Glutamatergic neuron (in vitro differentiated cells): Measurements from ENCODE around the gene BCAT1. TPM values are rescaled to one million over a fixed set of nuclear protein-coding genes. Genes with fewer than 3 reads are reported as not detected.

Experiments
- DNase-seq: peaks from one replicate; pipeline ENCODE4 v3.0.0; 2022
- H3K27ac Mint-ChIP-seq: one replicate; pipeline ENCODE4 v1.8.0; 2020; ENCODE audit warnings: mild to moderate bottlenecking, mixed read lengths, inconsistent platforms; ENCODE audit not compliant: unreplicated experiment
- H3K27me3 Mint-ChIP-seq: one replicate; pipeline ENCODE4 v1.8.0; 2020; ENCODE audit warnings: mild to moderate bottlenecking, moderate library complexity, mixed read lengths, inconsistent platforms; ENCODE audit not compliant: unreplicated experiment
- H3K36me3 Mint-ChIP-seq: one replicate; pipeline ENCODE4 v1.8.0; 2020; ENCODE audit warnings: mild to moderate bottlenecking, mixed read lengths, inconsistent platforms; ENCODE audit not compliant: unreplicated experiment
- H3K4me1 Mint-ChIP-seq: one replicate; pipeline ENCODE4 v1.8.0; 2020; ENCODE audit warnings: mild to moderate bottlenecking, low read depth, mixed read lengths, inconsistent platforms; ENCODE audit not compliant: unreplicated experiment
- H3K4me3 Mint-ChIP-seq: one replicate; pipeline ENCODE4 v1.8.0; 2020; ENCODE audit warnings: mild to moderate bottlenecking, mixed read lengths, inconsistent platforms; ENCODE audit not compliant: unreplicated experiment
- H3K9me3 Mint-ChIP-seq: one replicate; pipeline ENCODE4 v1.8.0; 2020; ENCODE audit warnings: mild to moderate bottlenecking, moderate library complexity, mixed read lengths, inconsistent platforms; ENCODE audit not compliant: unreplicated experiment
- total RNA-seq: library from RNA; stranded (reverse); fragmentation: NEBNext Ultra II Directional; extraction: Animal tissue kit (Norgen Biotek cat#: 25700); gene quantifications from one replicate; pipeline ENCODE4 v1.2.1, GENCODE V29; 2021; ENCODE audit not compliant: unreplicated experiment
- TF ChIP-seq, protein P1 (sequence below): fragments of 200-600 bp; sonication (generic); IDR thresholded peaks from one replicate; pipeline ENCODE4 v1.5.0; 2021; ENCODE audit not compliant: partially characterized antibody, unreplicated experiment

BCAT1 gene
- total RNA-seq, 1 donor from 2014 or later, result 401 TPM

DNA sequence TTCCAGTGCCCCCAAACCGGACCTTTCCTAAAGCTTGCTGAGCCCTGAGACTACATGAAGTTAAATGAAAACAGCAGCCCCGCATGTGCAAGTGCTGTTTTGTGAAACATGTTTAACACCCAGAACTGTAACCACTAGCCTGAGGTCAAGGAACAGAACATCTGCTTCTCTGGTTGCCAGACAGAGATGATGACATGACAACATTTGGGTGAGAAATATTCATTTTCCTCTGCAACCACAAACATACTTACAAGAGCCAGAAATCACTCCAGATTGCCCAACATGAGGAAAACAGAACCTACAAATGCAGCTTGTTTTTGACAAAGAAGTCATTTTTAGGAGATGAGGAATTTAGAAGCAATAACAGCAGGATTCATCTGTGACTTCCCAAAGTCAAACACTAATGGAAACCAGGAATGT lies 110.4 kb downstream of the BCAT1 start:
- H3K4me3 Mint-ChIP-seq, result no peak overlapping the region

DNA sequence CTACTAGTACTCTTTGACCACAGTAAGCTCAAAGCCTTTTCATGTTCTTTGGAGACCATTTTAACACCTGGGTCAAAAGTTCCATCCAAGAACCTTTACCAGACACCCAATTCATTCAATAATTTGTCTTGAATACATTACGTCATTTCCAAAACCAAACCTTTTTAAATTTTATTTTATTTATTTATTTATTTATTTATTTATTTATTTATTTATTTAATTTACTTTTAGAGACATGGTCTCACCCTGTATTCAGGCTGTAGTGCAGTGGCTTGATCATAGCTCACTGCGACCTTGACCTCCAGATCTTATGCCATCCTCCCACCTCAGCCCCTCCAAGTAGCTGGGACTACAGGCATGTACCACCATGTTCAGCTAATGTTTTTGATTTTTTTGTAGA lies 113.5 kb downstream of the BCAT1 start:
- Mint-ChIP-seq H3K9me3 (peaks cover 1% of the 10 kb centered on the region), H3K27me3 (peaks cover 3% of the 10 kb centered on the region), H3K27ac (no peak overlapping the region), H3K4me1 (peaks cover 6% of the 10 kb centered on the region), H3K4me3 (no peak overlapping the region), H3K36me3 (no peaks in the 10 kb centered on the region)
- TF ChIP-seq, protein P1, sequence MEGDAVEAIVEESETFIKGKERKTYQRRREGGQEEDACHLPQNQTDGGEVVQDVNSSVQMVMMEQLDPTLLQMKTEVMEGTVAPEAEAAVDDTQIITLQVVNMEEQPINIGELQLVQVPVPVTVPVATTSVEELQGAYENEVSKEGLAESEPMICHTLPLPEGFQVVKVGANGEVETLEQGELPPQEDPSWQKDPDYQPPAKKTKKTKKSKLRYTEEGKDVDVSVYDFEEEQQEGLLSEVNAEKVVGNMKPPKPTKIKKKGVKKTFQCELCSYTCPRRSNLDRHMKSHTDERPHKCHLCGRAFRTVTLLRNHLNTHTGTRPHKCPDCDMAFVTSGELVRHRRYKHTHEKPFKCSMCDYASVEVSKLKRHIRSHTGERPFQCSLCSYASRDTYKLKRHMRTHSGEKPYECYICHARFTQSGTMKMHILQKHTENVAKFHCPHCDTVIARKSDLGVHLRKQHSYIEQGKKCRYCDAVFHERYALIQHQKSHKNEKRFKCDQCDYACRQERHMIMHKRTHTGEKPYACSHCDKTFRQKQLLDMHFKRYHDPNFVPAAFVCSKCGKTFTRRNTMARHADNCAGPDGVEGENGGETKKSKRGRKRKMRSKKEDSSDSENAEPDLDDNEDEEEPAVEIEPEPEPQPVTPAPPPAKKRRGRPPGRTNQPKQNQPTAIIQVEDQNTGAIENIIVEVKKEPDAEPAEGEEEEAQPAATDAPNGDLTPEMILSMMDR, result no peak
- DNase-seq, result no peak

More for the DNA sequence above, 110.4 kb downstream of the BCAT1 start:
- Mint-ChIP-seq H3K36me3 (no peaks in the 10 kb centered on the region), H3K27me3 (peaks cover 5% of the 10 kb centered on the region), H3K4me1 (peaks cover 6% of the 10 kb centered on the region), H3K9me3 (peaks cover 1% of the 10 kb centered on the region), H3K27ac (peak overlapping the region; percentile 40)
- DNase-seq, result no peak
- TF ChIP-seq, protein P1, result no peak

DNA sequence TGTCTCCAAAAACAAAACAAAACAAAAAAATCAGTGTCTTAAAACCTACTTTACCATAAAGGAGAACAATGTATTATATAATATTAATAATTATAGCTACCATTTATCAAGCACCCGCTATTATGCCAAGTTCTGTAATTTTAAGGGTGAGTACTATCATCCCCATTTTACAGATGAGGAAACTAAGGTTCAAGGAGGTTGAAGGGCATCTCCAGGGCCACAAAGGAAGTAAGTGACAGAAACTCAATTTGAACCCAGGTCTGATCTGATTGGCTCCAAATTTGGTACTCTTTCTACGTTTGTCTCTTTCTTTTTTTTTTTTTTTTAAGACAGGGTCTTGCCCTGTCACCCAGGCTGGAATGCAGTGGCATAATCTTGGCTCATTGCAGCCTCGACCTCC lies 115.4 kb downstream of the BCAT1 start:
- H3K9me3 Mint-ChIP-seq, result peaks cover 3% of the 10 kb centered on the region
- H3K4me1 Mint-ChIP-seq, result peaks cover 3% of the 10 kb centered on the region
- TF ChIP-seq, protein P1, result no peak
- H3K36me3 Mint-ChIP-seq, result no peaks in the 10 kb centered on the region
- H3K4me3 Mint-ChIP-seq, result no peak overlapping the region
- no peak for DNase-seq
- no peak overlapping the region for H3K27ac Mint-ChIP-seq
- H3K27me3 Mint-ChIP-seq, result peaks cover 3% of the 10 kb centered on the region

DNA sequence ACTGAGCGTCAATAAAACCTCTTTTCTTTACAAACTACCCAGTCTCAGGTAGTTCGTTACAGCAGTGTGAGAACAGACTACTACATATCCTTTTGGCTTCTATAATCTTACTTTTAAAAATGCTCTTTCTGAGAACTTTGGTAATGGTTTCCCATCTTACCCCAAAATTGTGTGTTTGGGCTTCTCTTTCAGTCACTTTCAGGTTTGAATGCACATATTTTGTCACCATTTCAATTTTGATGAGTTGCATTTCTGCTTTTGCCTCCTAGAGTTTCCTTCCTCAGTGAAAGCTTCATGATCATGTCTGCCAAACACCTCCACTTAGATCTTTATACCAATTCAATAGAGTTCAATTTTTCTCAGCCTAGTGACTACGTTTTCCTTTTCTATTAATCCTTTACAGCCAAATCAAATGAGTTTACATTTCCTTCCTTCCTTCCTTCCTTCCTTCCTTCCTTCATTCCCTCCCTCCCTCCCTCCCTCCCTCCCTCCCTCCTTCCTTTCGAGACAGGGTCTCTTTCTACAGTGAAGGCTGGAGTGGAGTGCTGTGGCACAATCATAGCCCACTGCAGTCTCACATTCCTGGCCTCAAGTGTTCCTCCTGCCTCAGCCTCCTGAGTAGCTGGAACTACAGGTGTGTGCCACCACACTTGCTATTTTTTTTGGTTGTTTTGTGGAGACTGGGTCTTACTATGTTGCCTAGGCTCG lies 124.9 kb downstream of the BCAT1 start:
- DNase-seq, result no peak
- H3K27ac Mint-ChIP-seq, result peak overlapping the region; percentile 64
- peaks cover 5% of the 10 kb centered on the region for H3K4me1 Mint-ChIP-seq
- H3K9me3 Mint-ChIP-seq, result peaks cover 2% of the 10 kb centered on the region
- no peaks in the 10 kb centered on the region for H3K27me3 Mint-ChIP-seq
- TF ChIP-seq, protein P1, result no peak
- H3K36me3 Mint-ChIP-seq, result peaks cover 18% of the 10 kb centered on the region
- no peak overlapping the region for H3K4me3 Mint-ChIP-seq

DNA sequence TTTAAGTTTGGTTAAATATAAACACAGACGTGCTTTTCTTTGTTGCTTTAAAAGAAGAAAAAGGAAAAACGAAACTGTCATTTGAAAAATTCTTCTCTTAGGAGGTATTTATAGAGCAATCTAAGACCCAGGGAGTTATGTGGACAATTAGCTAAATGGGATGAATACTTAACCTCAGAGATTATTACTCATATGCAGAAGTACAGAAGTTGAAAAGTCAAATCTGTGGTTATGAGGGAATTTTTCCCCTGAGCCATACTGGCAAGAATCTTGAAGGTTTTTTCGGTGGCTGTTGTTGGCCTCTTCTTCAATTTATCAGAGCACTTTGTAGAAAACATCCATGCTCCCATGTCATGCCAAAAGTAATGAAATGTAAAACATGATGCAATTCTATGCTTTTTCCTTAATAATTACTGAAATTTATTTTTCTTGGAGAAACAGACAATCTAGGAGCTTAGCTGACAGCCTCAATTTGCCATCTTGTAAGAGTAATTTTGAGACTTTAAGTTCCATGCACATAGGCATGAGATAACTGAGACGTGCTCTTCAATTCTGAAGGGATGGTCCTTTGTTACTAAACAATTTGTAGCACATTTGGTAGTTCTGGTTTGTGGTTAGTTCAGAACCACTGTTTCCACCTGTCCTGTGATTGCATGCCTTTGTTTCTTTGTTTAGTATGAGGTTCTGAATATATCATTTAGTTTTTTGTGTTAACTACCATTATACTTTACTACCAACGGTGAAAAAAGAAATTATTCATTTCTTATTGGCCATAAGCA lies 126.6 kb downstream of the BCAT1 start:
- DNase-seq, result no peak
- Mint-ChIP-seq H3K36me3 (peaks cover 18% of the 10 kb centered on the region), H3K27ac (peak overlapping the region; percentile 22), H3K27me3 (no peaks in the 10 kb centered on the region), H3K4me1 (peaks cover 5% of the 10 kb centered on the region), H3K9me3 (peaks cover 2% of the 10 kb centered on the region), H3K4me3 (no peak overlapping the region)
- TF ChIP-seq, protein P1, result no peak
